ENCODE measurements around the gene IREB2.

The IREB2 gene

DNA sequence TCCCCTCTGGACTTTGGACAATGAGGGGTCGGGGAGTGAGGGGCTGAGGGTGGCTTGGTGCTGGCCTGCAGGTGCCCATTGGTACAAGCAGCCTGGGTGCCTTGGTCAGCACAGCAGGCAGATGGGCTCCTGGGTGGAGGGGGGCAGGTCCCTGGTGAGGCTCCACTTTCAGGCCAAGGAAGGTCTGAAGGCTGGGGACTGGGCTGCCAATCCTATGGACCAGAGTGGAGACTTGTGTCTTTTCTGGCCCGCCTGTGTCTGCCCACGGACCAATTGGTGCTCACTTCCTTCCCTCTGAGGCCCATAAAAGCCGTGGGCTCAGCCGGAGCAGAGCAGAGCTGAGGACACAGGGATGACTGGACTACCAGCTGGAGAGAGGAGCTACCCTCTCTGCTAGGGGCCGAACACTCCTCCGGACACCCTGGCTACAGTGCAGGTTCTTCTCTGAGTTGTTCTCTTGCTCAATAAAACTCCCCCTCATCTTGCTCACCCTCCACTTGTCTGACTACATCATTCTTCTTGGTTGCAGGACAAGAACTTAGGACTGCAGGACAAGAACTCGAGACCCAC is 31.9 kb upstream of the IREB2 start:
- no peak for DNase-seq

- DNase-seq = no peak
These were observed 30.2 kb upstream of the IREB2 start for GRCh38 chr15:78407608-78408354.

- DNase-seq = no peak
These were observed 29.7 kb upstream of the IREB2 start for GRCh38 chr15:78408355-78408640.

DNA sequence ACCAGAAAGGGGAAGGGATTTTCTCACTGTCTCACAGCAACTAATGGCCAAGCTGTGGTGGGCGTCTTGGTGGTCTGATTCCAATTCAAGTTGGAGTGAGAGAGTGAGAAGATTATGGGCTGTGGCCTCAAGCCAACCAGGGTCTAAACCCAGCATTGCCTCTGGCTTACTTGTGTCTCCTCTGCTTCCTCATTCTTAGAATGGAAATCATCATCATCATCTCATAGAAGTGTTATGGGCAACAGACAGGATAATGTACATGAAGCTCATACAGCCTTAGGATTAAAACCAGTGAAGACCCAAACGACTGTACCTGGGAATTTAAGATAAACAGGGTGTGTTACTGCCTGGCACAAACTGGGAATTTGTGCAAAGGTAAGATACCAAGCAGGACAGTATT is 29.1 kb upstream of the IREB2 start:
- DNase-seq = no peak

DNA sequence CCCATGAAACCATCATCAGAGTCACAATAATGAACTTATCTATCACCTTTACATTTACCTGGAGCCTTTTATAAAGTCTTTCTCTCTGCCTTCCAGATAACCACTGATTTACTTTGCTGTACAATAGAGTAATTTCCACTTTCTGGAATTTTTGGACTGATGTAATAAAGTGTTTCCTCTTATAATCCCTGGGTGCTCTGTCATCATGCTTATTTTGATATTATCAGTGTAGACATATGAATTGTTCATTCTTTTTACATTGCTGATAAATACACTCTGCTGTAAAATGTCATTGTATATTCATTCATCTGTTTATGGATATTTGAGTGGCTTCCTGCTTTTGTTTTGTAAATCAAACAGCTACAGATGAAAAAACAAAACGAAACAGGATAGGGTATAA is 27.0 kb upstream of the IREB2 start:
- no peak for DNase-seq

GRCh38 chr15:78414621-78415250 is 23.3 kb upstream of the IREB2 start:
- DNase-seq = no peak

- peak; percentile 32 for DNase-seq
These were observed 22.7 kb upstream of the IREB2 start for GRCh38 chr15:78415284-78415683.

DNA sequence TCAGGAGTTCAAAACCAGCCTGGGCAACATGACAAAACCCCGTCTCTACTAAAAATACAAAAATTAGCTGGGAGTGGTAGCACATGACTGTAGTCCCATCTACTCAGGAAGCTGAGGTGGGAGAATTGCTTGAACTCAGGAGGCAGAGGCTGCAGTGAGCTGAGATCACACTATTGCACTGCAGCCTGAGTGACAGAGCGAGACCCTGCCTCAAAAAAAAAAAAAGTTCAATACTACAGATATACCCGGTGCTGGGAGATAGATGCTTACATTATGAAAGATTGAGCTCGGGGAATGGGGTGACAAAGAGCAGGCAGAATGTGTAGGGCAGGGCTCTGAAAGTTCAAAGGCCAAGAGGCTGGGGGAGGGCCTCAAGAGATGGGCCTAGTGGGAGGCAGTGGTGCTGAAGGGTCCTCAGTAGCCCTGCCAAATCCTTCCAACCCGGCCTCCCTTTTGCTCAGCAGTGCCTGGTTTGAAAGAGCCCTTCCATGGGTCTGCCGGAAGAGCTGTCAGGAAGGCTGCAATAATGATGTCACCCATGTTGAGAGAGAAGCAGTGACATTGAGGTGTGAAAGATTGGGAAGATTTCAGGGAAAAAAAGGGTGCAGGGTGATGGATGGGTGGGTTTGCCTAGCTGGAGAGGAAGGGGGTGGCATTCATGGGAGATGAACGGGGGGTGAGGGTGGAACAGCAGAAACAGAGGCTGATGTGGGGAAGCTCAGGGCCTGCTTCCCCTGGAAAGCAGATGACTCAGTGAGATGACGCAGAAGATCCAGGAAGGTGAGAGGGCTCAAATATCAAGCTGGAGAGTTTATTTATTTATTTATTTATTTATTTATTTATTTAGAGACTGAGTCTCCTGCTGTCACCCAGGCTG is 20.0 kb upstream of the IREB2 start:
- no peak for DNase-seq

- no peak for DNase-seq
These were observed 19.3 kb upstream of the IREB2 start for GRCh38 chr15:78418686-78419085.

DNA sequence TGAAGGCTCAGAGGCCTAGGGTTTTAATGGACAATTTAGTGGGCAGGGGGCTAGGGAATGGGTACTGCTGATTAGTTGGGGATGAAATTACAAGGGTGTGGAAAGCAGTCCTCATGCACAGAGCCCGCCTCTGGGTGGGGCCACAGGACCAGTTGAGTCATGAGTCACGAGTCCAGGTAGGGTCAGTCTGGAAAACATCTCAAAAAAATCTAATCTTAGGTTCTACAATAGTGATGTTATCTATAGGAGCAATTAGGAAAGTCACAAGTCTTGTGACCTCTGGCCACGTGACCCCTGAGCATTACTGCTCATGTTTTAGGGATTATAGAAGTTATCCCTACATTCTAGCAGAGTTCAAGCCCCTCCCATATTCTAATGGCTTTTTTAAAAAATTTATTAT is 18.6 kb upstream of the IREB2 start:
- no peak for DNase-seq

DNA sequence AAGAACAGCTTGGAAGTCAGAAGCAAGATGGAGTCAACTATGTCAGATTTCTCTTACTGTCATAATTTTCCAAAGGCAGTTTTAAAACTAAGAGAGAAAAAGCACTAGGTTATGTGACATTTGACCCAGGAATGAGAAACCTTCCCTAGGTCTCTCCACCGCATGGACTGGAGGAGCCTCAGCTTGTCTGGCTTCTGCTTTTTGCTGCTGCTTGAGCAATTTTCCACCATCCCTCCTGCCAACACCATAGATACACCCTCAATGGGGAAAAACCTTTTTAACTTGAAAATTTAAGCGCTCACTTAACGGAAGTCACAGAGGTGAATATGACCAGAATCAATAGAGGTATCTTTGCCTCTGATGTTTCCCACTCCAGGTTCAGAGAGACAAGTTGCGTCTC is 17.8 kb upstream of the IREB2 start:
- no peak for DNase-seq

- no peak for DNase-seq
These were observed 17.2 kb upstream of the IREB2 start for GRCh38 chr15:78420766-78421165.

- no peak for DNase-seq
These were observed 16.6 kb upstream of the IREB2 start for GRCh38 chr15:78421238-78421965.

GRCh38 chr15:78422571-78423340 is 15.3 kb upstream of the IREB2 start:
- DNase-seq = peak; percentile 53

DNA sequence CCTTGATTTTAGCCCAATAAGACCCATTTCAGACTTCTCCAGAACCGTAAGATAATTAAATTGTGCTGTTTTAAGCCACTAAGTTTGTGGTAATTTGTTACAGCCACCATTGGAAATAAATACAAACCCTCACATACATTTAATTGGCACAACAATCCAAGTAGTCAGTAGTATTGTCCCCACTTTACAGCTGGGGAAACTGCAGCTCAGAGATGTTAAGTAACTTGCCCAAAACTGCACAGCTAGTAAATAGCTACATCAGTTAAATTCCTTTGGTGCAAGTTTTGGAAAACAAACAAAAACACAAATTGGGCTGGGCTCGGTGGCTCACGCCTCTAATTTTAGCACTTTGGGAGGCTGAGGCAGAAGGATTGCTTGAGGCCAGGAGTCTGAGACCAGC is 13.3 kb upstream of the IREB2 start:
- no peak for DNase-seq

GRCh38 chr15:78425643-78426042 is 12.4 kb upstream of the IREB2 start:
- DNase-seq = no peak

GRCh38 chr15:78426300-78426699 is 11.7 kb upstream of the IREB2 start:
- DNase-seq = no peak

- DNase-seq = no peak
These were observed 10.1 kb upstream of the IREB2 start for GRCh38 chr15:78427953-78428352.

DNA sequence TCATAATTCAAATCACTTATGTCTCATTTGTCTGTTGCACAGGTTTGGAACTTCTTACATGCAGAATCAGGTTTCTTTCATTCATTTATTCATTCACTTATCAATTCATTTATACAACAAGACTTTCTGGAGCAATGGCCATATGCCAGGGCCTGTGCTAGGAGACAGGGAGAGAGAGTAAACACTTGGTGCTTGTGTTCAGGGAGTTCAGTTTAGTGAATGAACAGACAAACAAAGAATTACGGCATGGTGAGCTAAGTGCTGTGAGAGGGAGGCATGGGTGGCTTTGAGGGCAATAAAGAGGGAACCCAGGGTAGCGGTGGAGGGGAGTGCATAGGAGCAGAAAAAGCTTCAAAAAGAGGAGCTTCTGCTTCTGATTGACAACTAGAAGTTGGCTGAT is 8.5 kb upstream of the IREB2 start:
- no peak for DNase-seq

- no peak for DNase-seq
These were observed 6.1 kb upstream of the IREB2 start for GRCh38 chr15:78431955-78432354.

DNA sequence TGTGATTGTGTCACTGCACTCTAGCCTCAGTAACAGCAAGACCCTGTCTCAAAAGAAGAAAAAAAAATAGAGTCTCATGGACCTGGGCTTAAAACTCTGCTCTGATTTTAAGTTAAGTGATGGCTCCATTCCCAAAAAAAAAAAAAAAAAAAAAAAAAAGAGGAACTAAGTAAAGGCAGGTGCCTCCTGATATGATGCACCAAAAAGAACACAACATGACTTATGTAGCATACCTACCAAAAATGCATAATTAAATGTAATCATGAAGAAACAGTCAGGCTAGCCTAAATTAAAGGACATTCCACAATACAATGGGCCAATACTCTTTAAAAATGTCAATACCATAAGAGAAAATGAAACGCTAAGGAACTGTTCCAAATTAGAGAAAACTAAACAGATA is 5.4 kb upstream of the IREB2 start:
- DNase-seq = no peak

DNA sequence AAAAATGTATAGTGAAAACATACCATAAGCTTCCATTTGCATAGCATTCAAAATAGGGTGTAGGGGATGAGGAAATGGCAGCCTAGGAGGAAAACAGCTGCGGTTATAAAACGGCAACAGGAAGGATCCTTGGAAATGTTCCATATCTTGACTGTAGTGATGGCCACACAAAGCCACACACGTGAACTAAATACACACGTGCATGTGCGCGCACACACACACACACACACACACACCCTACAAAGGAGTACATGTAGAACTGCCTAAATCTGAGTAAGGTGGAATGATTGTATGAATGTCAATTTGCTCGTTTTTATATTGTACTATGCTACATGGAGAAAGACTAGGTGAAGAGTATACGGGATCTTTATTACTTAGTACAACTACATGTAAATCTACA is 3.9 kb upstream of the IREB2 start:
- DNase-seq = no peak

All from DMS 273 treated with DMSO at 0.1 percent for 48 hours (cell line).